ENCODE results near the gene ZNF77. TPM values are rescaled to one million over a fixed set of nuclear protein-coding genes. Genes with fewer than 3 reads are reported as not detected.
A peak's percentile ranks its signal among the peaks of the same experiment; 100 is the strongest.

Gene ZNF77
- total and polyA plus RNA-seq, 3 donors from 2014 or later: 4.8 to 10.7 (median 5.6) TPM

- WGBS, 2 donors: 60 to 67% methylated on average over 19 to 36 of the region's 37 CpGs
- no peak for TF ChIP-seq POLR2A (IDR thresholded peaks at IDR 0.05)
- TF ChIP-seq, protein P1, sequence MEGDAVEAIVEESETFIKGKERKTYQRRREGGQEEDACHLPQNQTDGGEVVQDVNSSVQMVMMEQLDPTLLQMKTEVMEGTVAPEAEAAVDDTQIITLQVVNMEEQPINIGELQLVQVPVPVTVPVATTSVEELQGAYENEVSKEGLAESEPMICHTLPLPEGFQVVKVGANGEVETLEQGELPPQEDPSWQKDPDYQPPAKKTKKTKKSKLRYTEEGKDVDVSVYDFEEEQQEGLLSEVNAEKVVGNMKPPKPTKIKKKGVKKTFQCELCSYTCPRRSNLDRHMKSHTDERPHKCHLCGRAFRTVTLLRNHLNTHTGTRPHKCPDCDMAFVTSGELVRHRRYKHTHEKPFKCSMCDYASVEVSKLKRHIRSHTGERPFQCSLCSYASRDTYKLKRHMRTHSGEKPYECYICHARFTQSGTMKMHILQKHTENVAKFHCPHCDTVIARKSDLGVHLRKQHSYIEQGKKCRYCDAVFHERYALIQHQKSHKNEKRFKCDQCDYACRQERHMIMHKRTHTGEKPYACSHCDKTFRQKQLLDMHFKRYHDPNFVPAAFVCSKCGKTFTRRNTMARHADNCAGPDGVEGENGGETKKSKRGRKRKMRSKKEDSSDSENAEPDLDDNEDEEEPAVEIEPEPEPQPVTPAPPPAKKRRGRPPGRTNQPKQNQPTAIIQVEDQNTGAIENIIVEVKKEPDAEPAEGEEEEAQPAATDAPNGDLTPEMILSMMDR (IDR thresholded peaks at IDR 0.05): no peak
- Histone ChIP-seq H3K27me3 (no peaks in the 10 kb centered on the region), H3K9me3 (no peaks in the 10 kb centered on the region), H3K27ac (no peak overlapping the region), H3K4me3 (peak overlapping the region; percentile 49 to 62), H3K36me3 (ENCODE audit: low read depth, missing control alignments) (no peaks in the 10 kb centered on the region), H3K4me1 (peaks cover 9% of the 10 kb centered on the region)
- intact Hi-C loops (cut with DNase I; ENCODE audit: low total_unique reads): loop anchor here (10.0 kb wide), 1 partner anchor 244 kb away; no protein-coding TSS in a partner anchor
- peak; percentile 82 for DNase-seq
These were observed 56.0 kb downstream of the ZNF77 start for GRCh38 chr19:2888731-2889224.

DNA sequence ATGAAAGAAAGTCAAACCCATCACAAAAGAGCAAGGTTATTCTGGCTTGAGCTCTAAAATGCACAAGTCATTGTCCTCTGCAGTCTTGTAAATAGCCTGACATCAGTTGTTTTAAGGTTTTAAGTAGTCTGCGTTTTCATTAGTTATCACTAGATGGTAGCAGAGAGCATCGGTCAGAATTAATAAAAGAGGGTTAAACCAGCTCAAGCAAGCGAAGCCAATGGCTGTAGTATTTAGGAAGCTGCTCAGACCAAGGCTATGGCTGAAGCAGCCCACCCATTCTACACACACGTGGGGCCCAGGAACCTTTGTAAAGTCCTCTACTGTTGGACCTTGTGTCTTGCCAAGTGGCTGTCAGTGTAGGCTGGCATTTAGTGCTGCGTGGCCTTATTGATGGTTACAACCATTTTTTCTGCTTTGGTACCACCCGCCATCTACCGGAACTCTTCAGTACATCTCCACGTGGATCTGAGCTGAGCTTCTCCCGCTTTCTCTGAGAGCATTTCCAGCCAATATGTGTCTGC is 57.3 kb downstream of the ZNF77 start:
- no peaks in the 10 kb centered on the region for H3K9me3 ChIP-seq
- no peaks in the 10 kb centered on the region for H3K36me3 ChIP-seq (ENCODE audit: low read depth, missing control alignments)
- 15 to 22% methylated on average over 9 of the region's 9 CpGs for WGBS, 2 donors
- peak; percentile 32 for DNase-seq
- H3K4me1 ChIP-seq: peaks cover 8% of the 10 kb centered on the region
- no peak overlapping the region for H3K4me3 ChIP-seq
- no peak for TF ChIP-seq POLR2A (IDR thresholded peaks at IDR 0.05)
- TF ChIP-seq, protein P1 (IDR thresholded peaks at IDR 0.05): peak; percentile 40 to 66 (median 63)
- intact Hi-C loops (cut with DNase I; ENCODE audit: low total_unique reads): loop anchor here (10.0 kb wide), 1 partner anchor 243 kb away; no protein-coding TSS in a partner anchor
- H3K27ac ChIP-seq: peak overlapping the region in 1 of 2 donors; percentile 43
- no peaks in the 10 kb centered on the region for H3K27me3 ChIP-seq

DNA sequence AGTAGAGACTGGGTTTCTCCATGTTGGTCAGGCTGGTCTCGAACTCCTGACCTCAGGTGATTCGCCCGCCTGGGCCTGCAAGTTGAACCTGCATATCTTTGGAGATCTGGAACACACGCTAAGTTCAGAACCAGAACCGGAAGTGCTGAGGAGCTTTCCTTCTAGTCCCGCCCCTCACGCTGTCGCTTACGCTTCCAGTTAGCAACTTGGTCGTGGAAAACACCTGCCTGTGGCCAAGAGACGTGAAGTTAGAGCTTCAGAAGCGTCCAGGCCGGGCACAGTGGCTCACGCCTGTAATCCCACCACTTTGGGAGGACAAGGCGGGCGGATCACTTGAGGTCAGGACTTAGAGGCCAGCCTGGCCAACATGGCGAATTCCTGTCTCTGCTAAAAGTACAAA is 59.0 kb downstream of the ZNF77 start:
- H3K4me1 ChIP-seq: peaks cover 8% of the 10 kb centered on the region
- H3K27ac ChIP-seq: no peak overlapping the region
- WGBS, 2 donors: 64 to 70% methylated on average over 15 to 17 of the region's 17 CpGs
- no peaks in the 10 kb centered on the region for H3K9me3 ChIP-seq
- H3K36me3 ChIP-seq (ENCODE audit: low read depth, missing control alignments): no peaks in the 10 kb centered on the region
- H3K27me3 ChIP-seq: no peaks in the 10 kb centered on the region
- TF ChIP-seq, protein P1 (IDR thresholded peaks at IDR 0.05): no peak
- TF ChIP-seq POLR2A (IDR thresholded peaks at IDR 0.05): no peak
- intact Hi-C loops (cut with DNase I; ENCODE audit: low total_unique reads): loop anchor here (10.0 kb wide), 1 partner anchor 241 kb away; no protein-coding TSS in a partner anchor
- H3K4me3 ChIP-seq: peak overlapping the region in 1 of 2 donors; percentile 32
- no peak for DNase-seq

DNA sequence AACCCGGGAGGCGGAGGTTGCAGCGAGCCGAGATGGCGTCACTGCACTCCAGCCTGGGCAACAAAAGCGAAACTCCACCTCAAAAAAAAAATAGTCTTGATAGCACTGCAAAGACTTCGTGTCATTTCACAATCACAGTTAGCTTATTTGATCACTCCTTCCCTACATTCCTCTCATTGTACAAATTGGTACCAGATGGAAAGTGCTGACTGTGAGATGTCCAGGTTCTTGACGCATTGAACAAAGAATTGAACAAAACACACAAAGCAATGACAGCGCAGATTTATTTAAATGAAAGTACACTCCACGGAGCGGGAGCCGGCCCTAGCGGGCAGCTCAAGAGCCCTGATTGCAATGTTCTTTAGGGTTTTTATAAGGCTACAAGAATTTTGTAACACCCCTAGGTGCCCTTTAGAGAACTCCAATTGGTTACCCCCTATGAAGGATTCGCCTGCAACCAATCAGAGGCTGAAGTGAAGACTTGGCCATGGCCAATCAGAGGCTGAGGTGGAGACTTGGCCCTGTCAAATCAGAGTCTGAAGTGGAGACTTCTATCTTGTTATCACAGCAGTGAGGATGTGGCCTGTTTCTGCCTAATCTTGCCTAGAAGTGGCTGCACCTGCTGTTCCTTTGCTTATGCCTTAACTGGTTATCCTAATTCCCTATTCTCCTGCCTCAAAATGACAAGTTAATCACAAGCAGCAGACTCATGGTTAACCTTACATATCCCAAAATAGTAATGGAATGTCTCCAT is 60.9 kb downstream of the ZNF77 start:
- H3K4me1 ChIP-seq: peaks cover 8% of the 10 kb centered on the region
- no peaks in the 10 kb centered on the region for H3K27me3 ChIP-seq
- 68 to 77% methylated on average over 14 of the region's 14 CpGs for WGBS, 2 donors
- TF ChIP-seq POLR2A (IDR thresholded peaks at IDR 0.05): no peak
- TF ChIP-seq, protein P1 (IDR thresholded peaks at IDR 0.05): no peak
- intact Hi-C loops (cut with DNase I; ENCODE audit: low total_unique reads): loop anchor here (10.0 kb wide), 1 partner anchor 239 kb away; no protein-coding TSS in a partner anchor
- H3K4me3 ChIP-seq: no peak overlapping the region
- H3K36me3 ChIP-seq (ENCODE audit: low read depth, missing control alignments): no peaks in the 10 kb centered on the region
- DNase-seq: peak; percentile 63
- H3K27ac ChIP-seq: no peak overlapping the region
- H3K9me3 ChIP-seq: no peaks in the 10 kb centered on the region

Other genes starting within 250 kb of the ZNF77 start
- 10 to 100 TPM; 25.3 to 38.7 TPM for gene GNG7, start 242.3 kb downstream of the ZNF77 start, total RNA-seq
- gene GNG7, start 242.3 kb downstream of the ZNF77 start, polyA plus RNA-seq (ENCODE audit: insufficient read depth, low read depth, low replicate concordance): 16.9 TPM
- 10 to 100 TPM; 22.5 to 33.1 TPM for gene DIRAS1, start 223.6 kb downstream of the ZNF77 start, total RNA-seq
- gene DIRAS1, start 223.6 kb downstream of the ZNF77 start, polyA plus RNA-seq (ENCODE audit: insufficient read depth, low read depth, low replicate concordance): 8.1 TPM
- gene SLC39A3, start 205.0 kb downstream of the ZNF77 start, total RNA-seq: 100 to 1,000 TPM; 126 to 160 TPM
- gene SLC39A3, start 205.0 kb downstream of the ZNF77 start, polyA plus RNA-seq (ENCODE audit: insufficient read depth, low read depth, low replicate concordance): 198 TPM
- 100 to 1,000 TPM in 1 of 2 donors, 10 to 100 TPM in 1; 93.9 to 100 TPM for gene SGTA, start 161.7 kb downstream of the ZNF77 start, total RNA-seq
- 99.6 TPM for gene SGTA, start 161.7 kb downstream of the ZNF77 start, polyA plus RNA-seq (ENCODE audit: insufficient read depth, low read depth, low replicate concordance)
- gene THOP1, start 159.5 kb downstream of the ZNF77 start, total RNA-seq: 100 to 1,000 TPM; 111 to 134 TPM
- 166 TPM for gene THOP1, start 159.5 kb downstream of the ZNF77 start, polyA plus RNA-seq (ENCODE audit: insufficient read depth, low read depth, low replicate concordance)
- gene ZNF554, start 125.1 kb downstream of the ZNF77 start, total RNA-seq: 1 to 10 TPM; 9.3 to 9.4 TPM
- 6.9 TPM for gene ZNF554, start 125.1 kb downstream of the ZNF77 start, polyA plus RNA-seq (ENCODE audit: insufficient read depth, low read depth, low replicate concordance)
- 1 to 10 TPM; 7.1 to 8.5 TPM for gene ZNF555, start 103.5 kb downstream of the ZNF77 start, total RNA-seq
- 7.2 TPM for gene ZNF555, start 103.5 kb downstream of the ZNF77 start, polyA plus RNA-seq (ENCODE audit: insufficient read depth, low read depth, low replicate concordance)
- gene ZNF556, start 77.6 kb downstream of the ZNF77 start, total RNA-seq: 1 to 10 TPM; 2.3 to 2.4 TPM
- 1.9 TPM for gene ZNF556, start 77.6 kb downstream of the ZNF77 start, polyA plus RNA-seq (ENCODE audit: insufficient read depth, low read depth, low replicate concordance)
- 10 to 100 TPM; 21.9 to 27.0 TPM for gene ZNF57, start 44.0 kb downstream of the ZNF77 start, total RNA-seq
- 26.4 TPM for gene ZNF57, start 44.0 kb downstream of the ZNF77 start, polyA plus RNA-seq (ENCODE audit: insufficient read depth, low read depth, low replicate concordance)
- gene TLE6, start 32.6 kb upstream of the ZNF77 start, total RNA-seq: 10 to 100 TPM in 1 of 2 donors, 1 to 10 TPM in 1; 9.1 to 12.5 TPM
- 8.1 TPM for gene TLE6, start 32.6 kb upstream of the ZNF77 start, polyA plus RNA-seq (ENCODE audit: insufficient read depth, low read depth, low replicate concordance)
- gene TLE2, start 84.3 kb upstream of the ZNF77 start, total RNA-seq: 10 to 100 TPM; 70.5 to 76.6 TPM
- 30.2 TPM for gene TLE2, start 84.3 kb upstream of the ZNF77 start, polyA plus RNA-seq (ENCODE audit: insufficient read depth, low read depth, low replicate concordance)
- gene TLE5, start 117.5 kb upstream of the ZNF77 start, total RNA-seq: 100 to 1,000 TPM; 354 to 539 TPM
- gene TLE5, start 117.5 kb upstream of the ZNF77 start, polyA plus RNA-seq (ENCODE audit: insufficient read depth, low read depth, low replicate concordance): 314 TPM
- 100 to 1,000 TPM; 113 to 122 TPM for gene GNA11, start 149.4 kb upstream of the ZNF77 start, total RNA-seq
- gene GNA11, start 149.4 kb upstream of the ZNF77 start, polyA plus RNA-seq (ENCODE audit: insufficient read depth, low read depth, low replicate concordance): 125 TPM
- 1 to 10 TPM; 2.5 to 3.6 TPM for gene GNA15, start 191.1 kb upstream of the ZNF77 start, total RNA-seq
- 4.0 TPM for gene GNA15, start 191.1 kb upstream of the ZNF77 start, polyA plus RNA-seq (ENCODE audit: insufficient read depth, low read depth, low replicate concordance)
- under 1 TPM; 0.39 to 0.81 TPM for gene S1PR4, start 233.8 kb upstream of the ZNF77 start, total RNA-seq
- 0.61 TPM for gene S1PR4, start 233.8 kb upstream of the ZNF77 start, polyA plus RNA-seq (ENCODE audit: insufficient read depth, low read depth, low replicate concordance)
- 10 to 100 TPM; 65.3 to 65.5 TPM for gene NCLN, start 241.0 kb upstream of the ZNF77 start, total RNA-seq
- 50.2 TPM for gene NCLN, start 241.0 kb upstream of the ZNF77 start, polyA plus RNA-seq (ENCODE audit: insufficient read depth, low read depth, low replicate concordance)